A549 treated with CORT108297 at 1 μM for 4 hours (cell line): Measurements from ENCODE around the gene NPTX2. TPM values are rescaled to one million over a fixed set of nuclear protein-coding genes. Genes with fewer than 3 reads are reported as not detected.

Experiments used
- total RNA-seq: library from RNA; stranded (reverse); fragments of 200-300 nt; extraction: Qiagen RNA extraction; gene quantifications from 5 replicates; pipeline ENCODE4 v1.2.3, GENCODE V29; 2022

NPTX2 gene, protein sequence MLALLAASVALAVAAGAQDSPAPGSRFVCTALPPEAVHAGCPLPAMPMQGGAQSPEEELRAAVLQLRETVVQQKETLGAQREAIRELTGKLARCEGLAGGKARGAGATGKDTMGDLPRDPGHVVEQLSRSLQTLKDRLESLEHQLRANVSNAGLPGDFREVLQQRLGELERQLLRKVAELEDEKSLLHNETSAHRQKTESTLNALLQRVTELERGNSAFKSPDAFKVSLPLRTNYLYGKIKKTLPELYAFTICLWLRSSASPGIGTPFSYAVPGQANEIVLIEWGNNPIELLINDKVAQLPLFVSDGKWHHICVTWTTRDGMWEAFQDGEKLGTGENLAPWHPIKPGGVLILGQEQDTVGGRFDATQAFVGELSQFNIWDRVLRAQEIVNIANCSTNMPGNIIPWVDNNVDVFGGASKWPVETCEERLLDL
- 0.06 to 0.12 TPM (median 0.11 TPM) in 4 of 5 replicates, not detected in the other for total RNA-seq

DNA sequence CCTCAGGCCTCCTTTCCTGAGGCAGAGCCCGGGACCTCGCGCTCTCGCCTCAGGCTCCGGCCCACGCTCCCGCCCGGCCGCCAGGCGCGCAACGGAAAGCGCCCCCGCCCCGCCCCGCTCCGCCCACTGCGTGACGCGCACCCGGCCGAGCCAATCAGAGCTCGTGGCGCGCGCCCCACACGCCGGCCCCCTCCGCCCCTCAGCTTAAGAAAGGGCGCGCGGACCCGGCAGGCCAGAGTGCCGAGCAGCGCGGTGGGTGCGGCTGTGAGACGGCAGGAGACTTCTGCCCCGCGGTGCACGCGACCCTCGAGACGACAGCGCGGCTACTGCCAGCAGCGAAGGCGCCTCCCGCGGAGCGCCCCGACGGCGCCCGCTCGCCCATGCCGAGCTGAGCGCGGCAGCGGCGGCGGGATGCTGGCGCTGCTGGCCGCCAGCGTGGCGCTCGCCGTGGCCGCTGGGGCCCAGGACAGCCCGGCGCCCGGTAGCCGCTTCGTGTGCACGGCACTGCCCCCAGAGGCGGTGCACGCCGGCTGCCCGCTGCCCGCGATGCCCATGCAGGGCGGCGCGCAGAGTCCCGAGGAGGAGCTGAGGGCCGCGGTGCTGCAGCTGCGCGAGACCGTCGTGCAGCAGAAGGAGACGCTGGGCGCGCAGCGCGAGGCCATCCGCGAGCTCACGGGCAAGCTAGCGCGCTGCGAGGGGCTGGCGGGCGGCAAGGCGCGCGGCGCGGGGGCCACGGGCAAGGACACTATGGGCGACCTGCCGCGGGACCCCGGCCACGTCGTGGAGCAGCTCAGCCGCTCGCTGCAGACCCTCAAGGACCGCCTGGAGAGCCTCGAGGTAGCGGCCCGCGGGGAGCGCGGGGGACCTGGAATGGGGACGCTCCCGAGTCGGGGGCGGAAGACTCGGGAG lies at the start of gene NPTX2:
TSS of gene NPTX2 (plus strand) at position 235 of the 909 bp plus-strand sequence. CDS start at position 412, 177 bp downstream.

Other genes starting within 250 kb of the NPTX2 start
- gene BAIAP2L1, start 216.2 kb upstream of the NPTX2 start, total RNA-seq = 48.0 to 55.5 TPM (median 53.3 TPM) in 5 replicates